ENCODE results near the gene TSHR. TPM values are rescaled to one million over a fixed set of nuclear protein-coding genes. Genes with fewer than 3 reads are reported as not detected.

Gene TSHR
- total RNA-seq, 1 experiment from 2014 or later, result not detected

DNA sequence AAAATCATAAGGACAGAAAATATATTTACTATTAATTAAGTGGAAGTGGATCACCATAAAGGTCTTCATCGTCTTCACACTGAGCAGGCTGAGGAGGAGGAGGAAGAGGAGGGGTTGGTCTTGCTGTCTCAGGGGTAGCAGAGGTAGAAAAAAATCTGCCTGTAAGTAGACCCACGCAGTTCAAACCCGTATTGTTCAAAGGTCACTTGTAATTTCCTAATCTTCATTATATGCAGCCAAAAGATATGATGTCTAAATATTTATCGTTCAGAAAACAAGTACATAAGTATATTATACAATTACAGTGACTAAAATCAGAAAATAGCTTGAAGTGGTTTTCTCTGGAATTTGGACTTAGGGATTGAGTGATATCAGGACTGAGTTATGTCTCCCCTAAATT, 193.2 kb downstream of the TSHR start:
- Histone ChIP-seq H3K4me2 (ENCODE audit: insufficient read depth, insufficient read length, low read length) (no peak overlapping the region), H3K79me1 (ENCODE audit: insufficient read depth, low read depth, low read length, poor library complexity, severe bottlenecking) (no peaks in the 10 kb centered on the region), H2BK15ac (ENCODE audit: low read depth, low read length) (no peak overlapping the region), H3K23ac (ENCODE audit: insufficient read length, low read depth, low read length) (no peak overlapping the region), H4K91ac (ENCODE audit: insufficient read length, low read depth, low read length) (no peak overlapping the region), H4K8ac (replicated peaks; ENCODE audit: insufficient read length, low read depth, low read length) (no peak overlapping the region), H4K20me1 (ENCODE audit: control insufficient read depth, insufficient read depth, insufficient read length) (no peaks in the 10 kb centered on the region), H3K4ac (ENCODE audit: low read depth, low read length) (no peak overlapping the region), H2AFZ (ENCODE audit: low read length) (no peak overlapping the region), H3K9me3 (ENCODE audit: control insufficient read depth, low read depth, low read length) (no peaks in the 10 kb centered on the region), H4K5ac (ENCODE audit: insufficient read length, low read depth, low read length) (no peak overlapping the region), H2BK120ac (ENCODE audit: low read depth, low read length, poor library complexity, severe bottlenecking) (no peak overlapping the region), H3K14ac (ENCODE audit: insufficient read depth, low read length) (no peak overlapping the region), H3K9ac (ENCODE audit: extremely low read depth, insufficient read length, low read length) (no peak overlapping the region), H3K4me1 (ENCODE audit: insufficient read depth, low read length) (no peaks in the 10 kb centered on the region), H3K23me2 (ENCODE audit: insufficient read length, low read depth, low read length, poor library complexity, severe bottlenecking) (no peaks in the 10 kb centered on the region), H3K56ac (ENCODE audit: insufficient read length, low read depth, low read length) (no peak overlapping the region), H3T11ph (ENCODE audit: low read length) (no peak overlapping the region), H2AK5ac (ENCODE audit: insufficient read length, low read length) (no peak overlapping the region), H3K18ac (ENCODE audit: insufficient read length, low read depth, low read length) (no peak overlapping the region), H3K27ac (ENCODE audit: insufficient read length, low read depth, low read length) (no peak overlapping the region), H3K79me2 (ENCODE audit: insufficient read depth, low read length) (no peaks in the 10 kb centered on the region), H2BK5ac (ENCODE audit: insufficient read length, low read length) (no peak overlapping the region), H2BK12ac (ENCODE audit: insufficient read length, low read depth, low read length) (no peak overlapping the region), H2BK20ac (ENCODE audit: low read depth, low read length, poor library complexity, severe bottlenecking) (no peak overlapping the region), H3K27me3 (ENCODE audit: insufficient read depth, low read length) (no peaks in the 10 kb centered on the region)
- no peak overlapping the region for H3K4me3 Mint-ChIP-seq
- TF ChIP-seq, protein P1, sequence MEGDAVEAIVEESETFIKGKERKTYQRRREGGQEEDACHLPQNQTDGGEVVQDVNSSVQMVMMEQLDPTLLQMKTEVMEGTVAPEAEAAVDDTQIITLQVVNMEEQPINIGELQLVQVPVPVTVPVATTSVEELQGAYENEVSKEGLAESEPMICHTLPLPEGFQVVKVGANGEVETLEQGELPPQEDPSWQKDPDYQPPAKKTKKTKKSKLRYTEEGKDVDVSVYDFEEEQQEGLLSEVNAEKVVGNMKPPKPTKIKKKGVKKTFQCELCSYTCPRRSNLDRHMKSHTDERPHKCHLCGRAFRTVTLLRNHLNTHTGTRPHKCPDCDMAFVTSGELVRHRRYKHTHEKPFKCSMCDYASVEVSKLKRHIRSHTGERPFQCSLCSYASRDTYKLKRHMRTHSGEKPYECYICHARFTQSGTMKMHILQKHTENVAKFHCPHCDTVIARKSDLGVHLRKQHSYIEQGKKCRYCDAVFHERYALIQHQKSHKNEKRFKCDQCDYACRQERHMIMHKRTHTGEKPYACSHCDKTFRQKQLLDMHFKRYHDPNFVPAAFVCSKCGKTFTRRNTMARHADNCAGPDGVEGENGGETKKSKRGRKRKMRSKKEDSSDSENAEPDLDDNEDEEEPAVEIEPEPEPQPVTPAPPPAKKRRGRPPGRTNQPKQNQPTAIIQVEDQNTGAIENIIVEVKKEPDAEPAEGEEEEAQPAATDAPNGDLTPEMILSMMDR (conservative IDR thresholded peaks at IDR 0.05), result no peak
- H3K4me1 Mint-ChIP-seq, result no peaks in the 10 kb centered on the region
- no peaks in the 10 kb centered on the region for H3K36me3 Mint-ChIP-seq (ENCODE audit: insufficient read depth in 1 of 3, low read depth in 3 of 3)
- H3K9me3 Mint-ChIP-seq, result no peaks in the 10 kb centered on the region
- H3K27ac Mint-ChIP-seq, result no peak overlapping the region
- DNase-seq, result no peak
- no CpG with 5 or more reads among the region's 4 CpGs for WGBS (ENCODE audit: extremely low coverage, insufficient read length, low lambda C conversion rate)
- no peaks in the 10 kb centered on the region for H3K27me3 Mint-ChIP-seq (ENCODE audit: low read depth)

Data from H9 (cell line).